Mesenteric fat pad (tissue), 1 donor: Measurements from ENCODE around the gene CFAP52. TPM values are rescaled to one million over a fixed set of nuclear protein-coding genes. Genes with fewer than 3 reads are reported as not detected.

Experiments
- total RNA-seq: library from RNA; stranded (reverse); fragmentation: NEBNext Ultra II Directional; extraction: Animal tissue kit (Norgen Biotek cat#: 25700); gene quantifications from one replicate; pipeline ENCODE4 v1.2.1, GENCODE V29; 2021
- donor health status: DM: yes; HTN: yes; CAD: no.

The CFAP52 gene
- total RNA-seq, 1 donor from 2014 or later: not detected

Other genes with a start within 250 kb of the CFAP52 start
- gene STX8, start 822 bp upstream of the CFAP52 start, total RNA-seq: 77.0 TPM
- not detected for gene USP43, start 68.9 kb downstream of the CFAP52 start, total RNA-seq
- not detected for gene DHRS7C, start 214.9 kb downstream of the CFAP52 start, total RNA-seq
- gene GSG1L2, start 245.4 kb downstream of the CFAP52 start, total RNA-seq: not detected
- gene GLP2R, start 249.3 kb downstream of the CFAP52 start, total RNA-seq: 6.7 TPM